HG03097 (cell line): ENCODE results near the gene STPG3.

Experiments used
- ATAC-seq: cut with Tn5 transposase; IDR thresholded peaks from one replicate; pipeline ENCODE4 v1.9.1; 2021; ENCODE audit not compliant: unreplicated experiment, low FRiP score

Gene STPG3

GRCh38 chr9:137278061-137278701 is 27.1 kb downstream of the STPG3 start:
- ATAC-seq: peak; percentile 5

GRCh38 chr9:137278721-137279711 is 27.9 kb downstream of the STPG3 start:
- no peak for ATAC-seq

GRCh38 chr9:137279741-137280473 is 28.8 kb downstream of the STPG3 start:
- no peak for ATAC-seq

GRCh38 chr9:137280474-137281344 is 29.6 kb downstream of the STPG3 start:
- ATAC-seq: no peak

GRCh38 chr9:137281345-137282116 is 30.4 kb downstream of the STPG3 start:
- no peak for ATAC-seq

- ATAC-seq: no peak
Observed at GRCh38 chr9:137286975-137287383, 35.9 kb downstream of the STPG3 start.

GRCh38 chr9:137293094-137293481 is 42.0 kb downstream of the STPG3 start:
- ATAC-seq: no peak

- no peak for ATAC-seq
Observed at GRCh38 chr9:137293482-137294090, 42.5 kb downstream of the STPG3 start.

- ATAC-seq: no peak
Observed at GRCh38 chr9:137294091-137294680, 43.1 kb downstream of the STPG3 start.

- ATAC-seq: no peak
Observed at GRCh38 chr9:137294681-137295237, 43.7 kb downstream of the STPG3 start.

GRCh38 chr9:137295238-137295811 is 44.2 kb downstream of the STPG3 start:
- ATAC-seq: no peak

- ATAC-seq: no peak
Observed at GRCh38 chr9:137295849-137296669, 45.0 kb downstream of the STPG3 start.

GRCh38 chr9:137296670-137297664 is 45.9 kb downstream of the STPG3 start:
- ATAC-seq: no peak

GRCh38 chr9:137297966-137298365 is 46.9 kb downstream of the STPG3 start:
- ATAC-seq: no peak

- ATAC-seq: no peak
Observed at GRCh38 chr9:137298401-137299202, 47.5 kb downstream of the STPG3 start.
